ENCODE measurements around the gene FGFBP2. TPM values are rescaled to one million over a fixed set of nuclear protein-coding genes. Genes with fewer than 3 reads are reported as not detected.

FGFBP2 gene
- total RNA-seq, 1 experiment from 2014 or later, result not detected

GRCh38 chr4:15983610-15984009 is 20.6 kb upstream of the FGFBP2 start:
- ChIA-PET POLR2A (ENCODE audit: unreplicated experiment) (no interaction called here), CTCF (no interaction called here)
- H3K4me2 ChIP-seq, result no peak overlapping the region
- H4K20me1 ChIP-seq (ENCODE audit: insufficient read depth), result no peaks in the 10 kb centered on the region
- no peaks in the 10 kb centered on the region for H3K9me3 ChIP-seq (ENCODE audit: insufficient read depth, low read depth)
- TF ChIP-seq EZH2 (IDR thresholded peaks at IDR 0.05; ENCODE audit: low read depth) (no peak), CTCF (conservative IDR thresholded peaks at IDR 0.05) (no peak)
- no peaks in the 10 kb centered on the region for H3K4me1 ChIP-seq (replicated peaks; ENCODE audit: insufficient read depth)
- BruUV-seq (replicated peaks), result no TSS peak
- H2AFZ ChIP-seq, result no peak overlapping the region
- no peaks in the 10 kb centered on the region for H3K27me3 ChIP-seq (ENCODE audit: insufficient read depth, low read depth)
- H3F3A ChIP-seq (ENCODE audit: insufficient read depth, low read depth), result no peaks in the 10 kb centered on the region
- no peaks in the 10 kb centered on the region for H3K79me2 ChIP-seq (ENCODE audit: low read depth)
- no peaks in the 10 kb centered on the region for H3K36me3 ChIP-seq (ENCODE audit: low read depth)
- no peaks in the 10 kb centered on the region for H3K9me2 ChIP-seq (ENCODE audit: insufficient read depth)
- no peak overlapping the region for H3K27ac ChIP-seq
- DNase-seq, result no peak
- no peak overlapping the region for H3K4me3 ChIP-seq
- intact Hi-C loops (cut with micrococcal nuclease; ENCODE audit: unreplicated experiment), result no loop called here

- H3K4me1 ChIP-seq (replicated peaks; ENCODE audit: insufficient read depth), result no peaks in the 10 kb centered on the region
- TF ChIP-seq EZH2 (IDR thresholded peaks at IDR 0.05; ENCODE audit: low read depth), result no peak
- TF ChIP-seq CTCF (conservative IDR thresholded peaks at IDR 0.05), result no peak
- no peaks in the 10 kb centered on the region for H3K9me3 ChIP-seq (ENCODE audit: insufficient read depth, low read depth)
- H2AFZ ChIP-seq, result no peak overlapping the region
- H4K20me1 ChIP-seq (ENCODE audit: insufficient read depth), result no peaks in the 10 kb centered on the region
- intact Hi-C loops (cut with micrococcal nuclease; ENCODE audit: unreplicated experiment), result no loop called here
- no peaks in the 10 kb centered on the region for H3K27me3 ChIP-seq (ENCODE audit: insufficient read depth, low read depth)
- H3K36me3 ChIP-seq (ENCODE audit: low read depth), result no peaks in the 10 kb centered on the region
- H3K27ac ChIP-seq, result no peak overlapping the region
- H3K4me2 ChIP-seq, result no peak overlapping the region
- H3K79me2 ChIP-seq (ENCODE audit: low read depth), result no peaks in the 10 kb centered on the region
- no peaks in the 10 kb centered on the region for H3F3A ChIP-seq (ENCODE audit: insufficient read depth, low read depth)
- no peaks in the 10 kb centered on the region for H3K9me2 ChIP-seq (ENCODE audit: insufficient read depth)
- no peak overlapping the region for H3K4me3 ChIP-seq
- no TSS peak for BruUV-seq (replicated peaks)
- DNase-seq, result no peak
- ChIA-PET POLR2A (ENCODE audit: unreplicated experiment) (interaction anchor here (0.7 kb wide), 1 partner anchor 512 kb away, joined by 7 read pairs; no protein-coding TSS in a partner anchor), CTCF (no interaction called here)
Measured at GRCh38 chr4:15982842-15983524, 20.0 kb upstream of the FGFBP2 start.

- no peaks in the 10 kb centered on the region for H3K27me3 ChIP-seq (ENCODE audit: insufficient read depth, low read depth)
- ChIA-PET CTCF (no interaction called here), POLR2A (ENCODE audit: unreplicated experiment) (no interaction called here)
- no peaks in the 10 kb centered on the region for H3K9me2 ChIP-seq (ENCODE audit: insufficient read depth)
- TF ChIP-seq EZH2 (IDR thresholded peaks at IDR 0.05; ENCODE audit: low read depth) (no peak), CTCF (conservative IDR thresholded peaks at IDR 0.05) (no peak)
- no peaks in the 10 kb centered on the region for H4K20me1 ChIP-seq (ENCODE audit: insufficient read depth)
- H3K4me1 ChIP-seq (replicated peaks; ENCODE audit: insufficient read depth), result no peaks in the 10 kb centered on the region
- intact Hi-C loops (cut with micrococcal nuclease; ENCODE audit: unreplicated experiment), result no loop called here
- no peaks in the 10 kb centered on the region for H3K79me2 ChIP-seq (ENCODE audit: low read depth)
- no peak for DNase-seq
- no peaks in the 10 kb centered on the region for H3K36me3 ChIP-seq (ENCODE audit: low read depth)
- H2AFZ ChIP-seq, result no peak overlapping the region
- BruUV-seq (replicated peaks), result no TSS peak
- H3K27ac ChIP-seq, result no peak overlapping the region
- H3F3A ChIP-seq (ENCODE audit: insufficient read depth, low read depth), result no peaks in the 10 kb centered on the region
- no peak overlapping the region for H3K4me2 ChIP-seq
- no peaks in the 10 kb centered on the region for H3K9me3 ChIP-seq (ENCODE audit: insufficient read depth, low read depth)
- no peak overlapping the region for H3K4me3 ChIP-seq
Measured at GRCh38 chr4:15976456-15977447, 13.8 kb upstream of the FGFBP2 start.

Measured in PC-9 (cell line).